Activated naive CD4-positive, alpha-beta T cell treated with anti-CD3 and anti-CD28 coated beads, Interleukin-2, amount 10 ng/mL, durations not matched to agents 7 days and 5 days (primary cell): ENCODE measurements around the gene FSD1L.
"Not testable (repeated sequence)": the region's sequence is repeated elsewhere in the genome, so short reads cannot be mapped to it uniquely, and the experiment has no call there.

Experiments used
- CTCF ChIA-PET: fragments of 350-600 bp; sonication (Branson Sonifier 250); formaldehyde crosslinking; loops from one replicate; lab custom pipeline; 2021; ENCODE audit warnings: antibody characterized with exemption; lab: Charles Lee
- DNase-seq: peaks from one replicate; pipeline ENCODE4 v3.0.0-alpha.2; 2020
- H3K27ac Mint-ChIP-seq: one replicate; pipeline ENCODE4 v1.8.0; 2021; ENCODE audit warnings: mild to moderate bottlenecking, moderate library complexity, mixed read lengths
- H3K27me3 Mint-ChIP-seq: one replicate; pipeline ENCODE4 v1.8.0; 2021; ENCODE audit warnings: mild to moderate bottlenecking, mixed read lengths
- H3K36me3 Mint-ChIP-seq: one replicate; pipeline ENCODE4 v1.8.0; 2021; ENCODE audit warnings: mixed read lengths
- H3K4me1 Mint-ChIP-seq: one replicate; pipeline ENCODE4 v1.8.0; 2021; ENCODE audit warnings: mixed read lengths
- H3K4me3 Mint-ChIP-seq: one replicate; pipeline ENCODE4 v1.8.0; 2021; ENCODE audit warnings: mild to moderate bottlenecking, moderate library complexity, mixed read lengths
- H3K9me3 Mint-ChIP-seq: one replicate; pipeline ENCODE4 v1.8.0; 2021; ENCODE audit warnings: mixed read lengths

FSD1L gene

GRCh38 chr9:105522618-105523385 is 75.0 kb downstream of the FSD1L start:
- H3K27me3 Mint-ChIP-seq, H3K27ac Mint-ChIP-seq, H3K4me3 Mint-ChIP-seq, H3K9me3 Mint-ChIP-seq, H3K4me1 Mint-ChIP-seq, DNase-seq, CTCF ChIA-PET, H3K36me3 Mint-ChIP-seq: not testable (repeated sequence)

- Mint-ChIP-seq H3K9me3 (peaks cover 1% of the 10 kb centered on the region), H3K36me3 (no peaks in the 10 kb centered on the region), H3K4me3 (no peak overlapping the region), H3K27me3 (no peaks in the 10 kb centered on the region), H3K27ac (no peak overlapping the region), H3K4me1 (peaks cover 5% of the 10 kb centered on the region)
- no peak for DNase-seq
- CTCF ChIA-PET, result no interaction called here
Measured at GRCh38 chr9:105531530-105531929, 83.7 kb downstream of the FSD1L start.

- Mint-ChIP-seq H3K27ac (no peak overlapping the region), H3K4me1 (peaks cover 5% of the 10 kb centered on the region), H3K27me3 (no peaks in the 10 kb centered on the region), H3K9me3 (no peaks in the 10 kb centered on the region), H3K36me3 (no peaks in the 10 kb centered on the region), H3K4me3 (no peak overlapping the region)
- DNase-seq, result no peak
- CTCF ChIA-PET, result no interaction called here
Measured at GRCh38 chr9:105535920-105536668, 88.3 kb downstream of the FSD1L start.

- Mint-ChIP-seq H3K9me3 (no peaks in the 10 kb centered on the region), H3K36me3 (no peaks in the 10 kb centered on the region), H3K27ac (no peak overlapping the region), H3K27me3 (no peaks in the 10 kb centered on the region), H3K4me3 (no peak overlapping the region), H3K4me1 (no peaks in the 10 kb centered on the region)
- no peak for DNase-seq
- CTCF ChIA-PET, result no interaction called here
Measured at GRCh38 chr9:105539452-105539851, 91.6 kb downstream of the FSD1L start.

GRCh38 chr9:105541838-105542237 is 94.0 kb downstream of the FSD1L start:
- CTCF ChIA-PET, result no interaction called here
- DNase-seq, result no peak
- H3K4me3 Mint-ChIP-seq, result no peak overlapping the region

GRCh38 chr9:105554042-105554441 is 106.2 kb downstream of the FSD1L start:
- peaks cover 2% of the 10 kb centered on the region for H3K36me3 Mint-ChIP-seq
- no peaks in the 10 kb centered on the region for H3K9me3 Mint-ChIP-seq
- H3K27me3 Mint-ChIP-seq, result peaks cover 4% of the 10 kb centered on the region
- no peak overlapping the region for H3K4me3 Mint-ChIP-seq
- DNase-seq, result no peak
- CTCF ChIA-PET, result interaction anchor here (1.1 kb wide), 1 partner anchor 397 kb away, joined by 3 read pairs; no protein-coding TSS in a partner anchor
- H3K27ac Mint-ChIP-seq, result no peak overlapping the region
- peaks cover 16% of the 10 kb centered on the region for H3K4me1 Mint-ChIP-seq

More at GRCh38 chr9:105541838-105542237, 94.0 kb downstream of the FSD1L start:
- Mint-ChIP-seq H3K27me3 (no peaks in the 10 kb centered on the region), H3K9me3 (no peaks in the 10 kb centered on the region), H3K27ac (no peak overlapping the region), H3K36me3 (no peaks in the 10 kb centered on the region), H3K4me1 (no peaks in the 10 kb centered on the region)

GRCh38 chr9:105557804-105558610 is 110.2 kb downstream of the FSD1L start, which contains the start of gene FKTN:
FKTN (plus strand) TSS chr9:105558131; CDS start chr9:105575033, 16,902 bp downstream.
- peak within 1 kb of the TSS; percentile 73 for H3K27ac Mint-ChIP-seq
- H3K4me3 Mint-ChIP-seq, result peak within 1 kb of the TSS; percentile 91
- peak; percentile 89 for DNase-seq
- H3K9me3 Mint-ChIP-seq, result peaks cover 15% of the 10 kb centered on the region
- CTCF ChIA-PET, result no interaction called here
- peaks cover 4% of the 10 kb centered on the region for H3K27me3 Mint-ChIP-seq
- peaks cover 20% of the 10 kb centered on the region for H3K36me3 Mint-ChIP-seq
- peaks cover 21% of the 10 kb centered on the region for H3K4me1 Mint-ChIP-seq

- H3K27me3 Mint-ChIP-seq, result no peaks in the 10 kb centered on the region
- H3K4me1 Mint-ChIP-seq, result no peaks in the 10 kb centered on the region
- CTCF ChIA-PET, result no interaction called here
- H3K36me3 Mint-ChIP-seq, result peaks cover 18% of the 10 kb centered on the region
- H3K27ac Mint-ChIP-seq, result no peak overlapping the region
- H3K4me3 Mint-ChIP-seq, result no peak overlapping the region
- DNase-seq, result no peak
- H3K9me3 Mint-ChIP-seq, result peaks cover 17% of the 10 kb centered on the region
Measured at GRCh38 chr9:105572455-105572854, 124.6 kb downstream of the FSD1L start.

GRCh38 chr9:105579952-105580351 is 132.1 kb downstream of the FSD1L start:
- H3K4me3 Mint-ChIP-seq, H3K9me3 Mint-ChIP-seq, H3K27me3 Mint-ChIP-seq, DNase-seq, H3K4me1 Mint-ChIP-seq, CTCF ChIA-PET, H3K27ac Mint-ChIP-seq: not testable (repeated sequence)
- H3K36me3 Mint-ChIP-seq, result peaks cover 14% of the 10 kb centered on the region

GRCh38 chr9:105581550-105581949 is 133.7 kb downstream of the FSD1L start:
- H3K27ac Mint-ChIP-seq, CTCF ChIA-PET, H3K4me3 Mint-ChIP-seq, DNase-seq, H3K27me3 Mint-ChIP-seq, H3K36me3 Mint-ChIP-seq, H3K4me1 Mint-ChIP-seq, H3K9me3 Mint-ChIP-seq: not testable (repeated sequence)

- H3K9me3 Mint-ChIP-seq, result peaks cover 16% of the 10 kb centered on the region
Measured at GRCh38 chr9:105593145-105593544, 145.3 kb downstream of the FSD1L start.

More at GRCh38 chr9:105593145-105593544, 145.3 kb downstream of the FSD1L start:
- H3K4me3 Mint-ChIP-seq, result no peak overlapping the region
- H3K4me1 Mint-ChIP-seq, result no peaks in the 10 kb centered on the region
- CTCF ChIA-PET, result no interaction called here
- no peaks in the 10 kb centered on the region for H3K27me3 Mint-ChIP-seq
- H3K27ac Mint-ChIP-seq, result no peak overlapping the region
- H3K36me3 Mint-ChIP-seq, result peaks cover 27% of the 10 kb centered on the region
- DNase-seq, result no peak
